HG03432 (cell line): Measurements from ENCODE around the gene MAST2.
"Not testable (repeated sequence)": the region's sequence is repeated elsewhere in the genome, so short reads cannot be mapped to it uniquely, and the experiment has no call there.

Experiments used
- ATAC-seq: cut with Tn5 transposase; IDR thresholded peaks from one replicate; pipeline ENCODE4 v1.9.1; 2021; ENCODE audit warnings: mild to moderate bottlenecking, moderate library complexity; ENCODE audit not compliant: unreplicated experiment

The MAST2 gene

DNA sequence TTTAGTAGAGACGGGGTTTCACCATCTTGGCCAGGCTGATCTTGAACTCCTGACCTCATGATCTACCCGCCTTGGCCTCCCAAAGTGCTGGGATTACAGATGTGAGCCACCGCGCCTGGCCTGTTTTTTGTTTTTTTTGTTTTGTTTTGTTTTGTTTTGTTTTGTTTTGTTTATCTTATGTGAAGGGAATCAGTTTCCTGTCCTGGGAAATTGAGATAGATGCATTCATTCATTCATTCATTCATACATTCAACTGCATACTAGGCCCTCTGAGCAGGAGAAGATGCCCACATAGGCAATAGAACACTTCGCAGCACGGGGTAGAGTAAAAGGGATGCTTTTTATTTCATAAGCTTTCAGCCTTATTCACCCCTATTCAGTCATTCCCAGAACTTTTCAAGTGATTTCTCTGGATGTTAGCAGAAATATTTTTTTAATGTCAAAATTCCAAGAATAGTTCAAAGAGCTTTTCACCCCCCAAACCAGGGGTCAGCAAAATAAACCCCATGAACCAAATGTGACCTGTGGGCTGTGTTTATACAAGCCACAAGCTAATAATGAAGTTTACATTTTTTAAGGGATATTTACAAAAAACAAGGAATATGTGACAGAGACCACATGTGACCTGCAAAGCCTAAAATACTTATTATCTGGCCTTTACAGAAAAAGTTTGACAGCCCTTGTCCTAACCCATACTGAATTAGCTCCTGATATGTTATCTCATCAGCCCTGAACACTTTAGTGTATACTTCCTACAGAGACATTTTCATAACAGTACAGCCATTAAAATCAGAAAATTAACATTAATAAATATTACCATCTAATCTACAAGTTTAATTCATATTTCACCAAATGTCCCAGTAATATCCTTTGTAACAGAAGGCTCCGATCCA is 127.1 kb downstream of the MAST2 start:
- ATAC-seq, result no peak

DNA sequence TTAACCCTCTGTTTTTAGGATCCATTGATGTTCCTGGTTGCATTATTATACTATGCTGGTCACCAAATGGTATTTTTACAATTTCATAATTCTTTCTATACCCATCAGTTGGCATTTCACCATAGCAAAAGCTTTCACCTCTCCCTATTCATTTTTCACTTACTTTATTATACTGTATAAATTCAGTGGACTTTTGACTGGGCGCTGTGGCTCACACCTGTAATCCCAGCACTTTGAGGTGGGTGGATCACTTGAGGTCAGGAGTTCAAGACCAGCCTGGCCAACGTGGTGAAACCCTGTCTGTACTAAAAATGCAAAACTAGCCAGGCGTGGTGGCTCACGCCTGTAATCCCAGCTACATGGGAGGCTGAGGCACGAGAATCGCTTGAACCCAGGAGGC is 128.8 kb downstream of the MAST2 start:
- ATAC-seq, result not testable (repeated sequence)

DNA sequence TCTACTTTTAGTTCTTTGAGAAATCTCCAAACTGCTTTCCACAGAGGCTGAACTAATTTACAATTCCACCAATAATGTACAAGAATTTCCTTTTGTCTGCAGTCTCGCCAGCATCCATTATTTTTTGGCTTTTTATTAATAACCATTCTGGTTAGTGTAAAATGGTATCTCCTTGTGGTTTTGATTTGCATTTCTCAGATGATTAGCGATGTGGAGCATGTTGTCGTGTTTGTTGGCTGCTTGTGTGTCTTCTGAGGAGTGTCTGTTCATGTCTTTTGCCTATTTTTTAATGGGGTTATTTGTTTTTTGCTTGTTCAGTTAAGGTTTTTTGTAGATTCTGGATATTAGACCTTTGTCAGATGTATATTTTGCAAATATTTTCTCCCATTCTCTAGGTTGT is 131.5 kb downstream of the MAST2 start:
- no peak for ATAC-seq

DNA sequence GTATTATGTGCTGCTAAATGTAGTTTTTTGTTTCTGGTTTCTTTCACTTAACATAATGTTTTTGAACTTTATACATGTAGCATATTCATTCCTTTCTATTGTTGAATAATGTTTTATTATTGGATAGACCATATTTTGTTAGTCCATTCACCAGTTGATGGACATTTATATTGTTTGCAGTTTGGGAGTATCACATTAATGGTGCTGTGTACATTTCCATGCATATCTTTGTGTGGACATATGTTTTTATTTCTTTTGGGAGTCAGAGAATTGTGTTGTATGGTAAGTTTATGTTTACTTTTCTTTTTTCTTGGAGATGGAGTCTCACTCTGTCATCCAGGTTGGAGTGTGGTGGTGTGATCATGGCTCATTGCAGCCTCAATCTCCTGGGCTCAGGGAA is 134.6 kb downstream of the MAST2 start:
- ATAC-seq, result no peak

DNA sequence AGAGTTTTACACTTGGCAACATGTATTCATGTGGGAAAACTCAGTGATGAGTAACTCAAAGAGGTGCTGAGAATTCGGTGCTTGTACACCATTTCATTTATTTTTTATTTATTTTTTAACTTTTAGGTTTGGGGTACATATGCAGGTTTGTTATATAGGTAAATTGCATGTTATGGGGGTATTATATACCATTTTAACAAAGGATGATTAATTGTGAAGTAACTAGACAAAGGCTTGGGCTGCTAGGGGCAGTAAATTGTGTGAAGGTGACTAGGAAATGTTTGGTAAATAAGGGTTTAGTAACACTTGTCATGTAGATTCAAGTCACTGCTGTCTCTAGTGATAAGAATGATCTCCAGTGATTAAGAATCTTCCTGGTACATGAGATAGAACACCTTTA is 139.0 kb downstream of the MAST2 start:
- ATAC-seq, result no peak

DNA sequence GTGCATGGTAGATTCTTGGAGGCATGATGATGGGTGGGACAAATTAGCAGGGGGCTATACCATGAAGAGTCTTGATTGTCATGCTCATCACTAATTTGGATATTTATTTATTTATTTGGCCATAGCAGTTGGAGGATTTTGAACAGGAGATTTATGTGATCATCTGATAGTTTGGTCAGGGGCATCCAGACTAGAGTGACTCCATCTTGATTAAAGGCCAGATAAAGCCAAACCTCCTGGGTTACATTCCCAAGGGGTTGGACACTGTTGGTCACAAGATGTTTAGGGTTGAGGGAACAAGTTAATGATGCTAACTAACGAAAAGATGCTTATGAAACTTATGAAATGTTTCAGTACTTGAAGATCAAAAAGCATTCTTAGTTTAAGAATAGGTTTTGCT is 139.8 kb downstream of the MAST2 start:
- no peak for ATAC-seq

DNA sequence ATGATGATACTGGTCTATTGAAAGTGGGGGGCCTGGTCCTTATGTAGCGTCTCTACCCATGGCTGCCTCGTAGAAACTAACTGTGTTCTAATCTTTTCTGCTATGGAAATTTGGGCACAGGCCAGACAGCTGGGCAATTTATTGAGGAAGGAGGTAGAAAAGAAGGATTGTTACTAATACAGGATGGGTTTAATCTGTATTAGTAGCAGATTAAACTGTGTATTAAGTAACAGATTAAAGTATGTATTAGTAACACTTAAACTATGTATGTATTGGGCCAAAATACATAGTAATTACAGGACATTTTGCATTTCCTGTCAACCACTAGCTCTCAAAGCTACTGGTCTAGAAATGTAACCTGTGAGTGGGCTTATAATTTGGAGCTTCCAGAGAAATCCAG is 142.0 kb downstream of the MAST2 start:
- ATAC-seq, result no peak

DNA sequence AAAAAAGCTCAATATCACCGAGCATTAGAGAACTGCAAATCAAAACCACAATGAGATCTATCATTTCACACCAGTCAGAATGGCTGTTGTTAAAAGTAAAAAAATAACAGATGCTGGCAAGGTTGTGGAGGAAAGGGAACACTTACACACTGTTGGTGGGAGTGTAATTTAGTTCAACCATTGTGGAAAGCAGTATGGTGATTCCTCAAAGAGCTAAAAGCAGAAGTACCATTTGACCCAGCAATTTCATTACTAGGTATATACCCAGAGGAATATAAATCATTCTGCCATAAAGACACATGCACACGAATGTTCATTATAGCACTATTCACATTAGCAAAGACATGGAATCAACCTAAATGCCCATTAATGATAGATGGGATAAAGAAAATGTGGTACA is 146.1 kb downstream of the MAST2 start:
- ATAC-seq, result not testable (repeated sequence)

DNA sequence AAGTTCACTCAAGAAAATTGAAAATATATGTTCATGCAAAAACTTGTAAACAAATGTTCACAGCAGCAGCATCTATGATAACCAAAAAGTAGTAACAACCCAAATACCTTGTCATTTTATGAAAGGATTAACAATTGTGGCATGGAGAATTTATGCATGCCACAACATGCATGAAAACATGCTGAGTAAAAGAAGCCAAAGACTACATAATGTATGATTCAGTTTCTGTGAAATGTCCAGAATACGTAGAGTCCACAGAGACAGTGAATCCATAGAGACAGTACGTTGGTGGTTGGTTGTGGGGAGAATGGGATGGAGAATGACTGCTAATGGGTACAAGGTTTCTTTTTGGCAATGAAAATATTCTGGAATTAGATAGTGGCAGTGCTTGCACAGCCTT is 148.7 kb downstream of the MAST2 start:
- ATAC-seq, result no peak

DNA sequence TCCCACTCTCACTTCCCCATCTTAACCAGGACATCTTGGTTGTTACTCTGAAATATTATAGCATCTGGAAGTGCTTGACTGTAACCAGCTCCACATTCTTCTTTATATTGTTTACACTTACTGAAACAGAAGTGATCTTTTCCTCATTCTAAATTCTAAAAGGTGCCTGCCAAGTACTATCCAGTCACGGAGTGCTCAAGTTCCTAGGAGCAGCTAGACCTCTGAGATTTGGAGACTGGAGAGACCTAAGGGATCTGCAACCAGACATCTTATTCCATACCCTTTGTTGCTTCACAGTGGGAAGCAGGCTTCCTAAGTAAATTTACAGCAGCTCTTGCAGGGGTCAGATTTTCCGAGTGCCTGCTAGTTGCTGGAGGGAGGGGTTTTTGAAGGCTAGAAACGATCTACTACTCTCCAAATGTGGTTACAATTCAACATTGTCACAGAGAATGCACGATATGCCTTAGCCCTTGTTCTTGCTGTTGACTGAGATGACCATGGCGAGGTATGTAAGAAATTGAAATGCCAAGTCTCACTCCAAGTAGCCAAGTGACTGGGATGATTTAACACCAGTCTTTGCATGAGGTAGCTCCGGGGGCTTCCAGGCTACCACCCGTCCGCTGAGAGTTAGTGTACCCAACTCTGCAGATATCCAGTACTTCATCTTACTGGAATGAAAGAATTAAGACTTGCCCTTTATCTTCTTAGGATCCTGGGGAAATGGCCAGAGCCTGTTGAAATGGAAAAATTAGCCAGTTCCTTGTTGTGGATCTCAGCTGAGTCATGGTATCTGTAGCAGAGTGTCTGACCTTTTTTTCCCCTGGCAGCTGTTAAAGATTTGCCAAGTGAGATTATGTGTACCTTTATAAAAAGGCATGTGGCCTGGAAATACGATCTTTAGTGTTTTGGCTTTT is 150.8 kb downstream of the MAST2 start:
- ATAC-seq, result no peak

DNA sequence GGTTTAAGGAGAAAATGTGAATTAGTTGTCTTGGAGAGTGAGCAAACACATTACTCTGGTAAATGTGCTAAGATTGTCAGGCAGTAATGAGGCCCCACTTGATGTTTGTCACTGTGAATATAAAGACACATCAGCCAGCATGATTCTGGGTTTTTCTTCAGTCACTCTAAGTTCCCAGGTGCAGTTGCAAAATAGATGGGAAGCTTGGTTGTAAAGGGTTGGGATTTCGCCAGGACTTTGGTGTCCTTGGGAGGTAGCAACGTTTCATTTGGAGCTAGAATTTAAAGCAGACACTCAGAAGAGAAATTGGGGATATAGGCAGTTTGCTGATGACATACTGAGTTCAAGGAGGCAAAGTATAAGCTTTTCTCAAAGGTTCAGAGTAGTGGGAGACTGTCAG is 154.3 kb downstream of the MAST2 start:
- no peak for ATAC-seq

DNA sequence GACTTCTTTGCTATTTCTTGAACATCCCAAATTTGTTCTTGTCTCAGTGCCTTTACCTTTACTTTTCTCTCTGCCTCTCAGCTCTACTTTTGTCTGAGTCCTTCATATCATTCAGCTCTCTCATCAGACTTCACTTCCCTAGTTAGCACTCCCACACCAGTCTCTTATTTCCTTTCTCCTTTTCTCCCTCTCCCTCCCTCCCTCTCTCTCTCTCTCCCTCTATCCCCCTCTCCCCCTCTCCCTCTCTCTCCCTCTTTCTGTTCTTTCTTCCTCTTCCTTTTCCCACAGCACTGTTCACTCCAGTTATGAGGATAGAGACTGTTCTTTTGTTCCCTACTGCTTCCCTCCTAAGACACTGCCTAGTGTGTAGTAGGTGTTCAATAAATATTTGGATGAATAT is 154.9 kb downstream of the MAST2 start:
- ATAC-seq, result no peak

DNA sequence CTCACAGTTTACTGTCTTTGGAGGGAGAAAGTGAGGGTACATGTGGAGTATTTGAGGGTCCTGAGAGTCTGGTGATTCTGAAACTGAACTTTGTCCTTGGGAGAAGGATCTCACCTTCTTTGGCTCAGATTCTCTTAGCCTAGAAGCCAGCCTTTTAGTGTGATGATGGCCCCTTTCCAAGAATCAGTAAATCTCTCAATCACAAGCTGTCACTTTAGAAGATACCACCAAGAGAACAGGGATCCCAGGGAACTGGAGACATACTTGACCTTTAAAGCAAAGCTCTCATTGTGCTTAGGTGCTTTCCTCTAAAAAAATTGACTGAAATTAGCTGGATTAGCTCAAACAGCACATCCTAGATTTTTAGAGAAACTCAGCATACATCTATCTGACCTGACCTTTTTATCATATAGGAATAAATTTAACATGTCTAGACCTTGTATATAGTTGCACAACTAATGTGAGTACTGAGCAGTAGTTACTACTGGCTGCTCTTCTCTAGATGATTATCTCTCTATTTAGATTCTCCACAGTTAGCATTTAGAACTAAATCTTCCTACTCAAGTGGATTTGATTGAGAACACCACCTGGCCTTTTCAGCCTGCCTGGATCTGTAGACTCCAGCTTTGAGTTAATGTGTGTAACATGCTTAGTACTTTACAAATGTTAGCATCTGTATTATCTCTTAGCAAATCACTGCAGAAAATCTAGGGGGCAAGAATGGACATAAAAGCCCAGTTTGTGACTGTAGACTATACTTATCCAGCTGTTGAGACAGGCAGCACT is 157.7 kb downstream of the MAST2 start:
- ATAC-seq, result no peak

DNA sequence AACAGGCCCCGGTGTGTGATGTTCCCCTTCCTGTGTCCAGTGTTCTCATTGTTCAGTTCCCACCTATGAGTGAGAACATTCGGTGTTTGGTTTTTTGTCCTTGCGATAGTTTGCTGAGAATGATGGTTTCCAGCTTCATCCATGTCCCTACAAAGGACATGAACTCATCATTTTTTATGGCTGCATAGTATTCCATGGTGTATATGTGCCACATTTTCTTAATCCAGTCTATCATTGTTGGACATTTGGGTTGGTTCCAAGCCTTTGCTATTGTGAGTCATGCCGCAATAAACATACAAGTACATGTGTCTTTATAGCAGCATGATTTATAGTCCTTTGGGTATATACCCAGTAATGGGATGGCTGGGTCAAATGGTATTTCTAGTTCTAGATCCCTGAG is 158.5 kb downstream of the MAST2 start:
- ATAC-seq, result not testable (repeated sequence)

DNA sequence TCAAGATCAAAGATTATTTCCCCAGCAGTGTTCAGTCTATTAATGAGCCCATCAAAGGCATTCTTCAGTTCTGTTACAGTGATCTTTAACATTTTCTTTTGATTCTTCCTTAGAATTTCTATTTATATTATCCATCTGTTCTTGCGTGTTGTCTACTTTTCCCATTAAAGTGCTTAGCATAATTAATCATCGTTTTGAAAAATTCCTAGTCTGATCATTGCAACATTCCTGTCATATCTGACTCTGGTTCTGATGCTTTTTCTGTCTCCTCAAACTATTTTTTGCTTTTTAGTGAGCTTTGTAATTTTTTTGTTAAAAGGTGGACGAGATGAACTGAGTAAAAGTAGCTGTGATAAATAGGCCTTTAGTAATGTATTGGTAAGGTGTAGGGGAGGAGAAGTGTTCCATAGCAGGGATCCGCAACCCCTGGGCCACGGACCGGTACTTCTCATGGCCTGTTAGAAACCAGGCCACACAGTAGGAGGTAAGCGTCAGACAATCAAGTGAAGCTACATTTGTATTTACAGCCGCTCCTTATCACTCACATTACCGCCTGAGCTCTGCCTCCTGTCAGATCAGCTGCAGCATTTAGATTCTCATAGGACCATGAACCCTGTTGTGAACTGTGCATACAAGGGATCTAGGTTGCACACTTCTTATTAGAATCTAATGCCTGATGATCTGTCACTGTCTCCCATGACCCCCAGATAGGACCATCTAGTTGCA is 165.7 kb downstream of the MAST2 start:
- ATAC-seq, result no peak

DNA sequence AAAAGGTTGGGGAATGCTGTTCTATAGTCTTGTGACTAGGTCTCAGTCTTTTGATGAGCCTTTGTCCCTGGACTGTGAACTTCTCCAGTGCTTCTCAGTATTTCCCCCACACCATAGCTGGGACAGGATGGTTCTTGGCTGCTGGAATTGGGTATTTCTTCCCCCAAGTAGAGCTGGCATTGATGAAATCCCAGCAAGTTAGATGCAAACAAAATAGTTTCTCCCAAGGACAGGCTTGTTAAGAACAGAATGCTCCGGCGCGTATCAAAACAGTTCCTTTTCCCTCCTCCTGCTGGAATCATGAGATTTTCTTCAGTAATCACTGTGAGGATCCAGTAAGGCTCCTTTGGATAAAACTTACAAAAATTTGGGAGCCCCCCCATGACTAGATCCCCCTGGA is 166.5 kb downstream of the MAST2 start:
- ATAC-seq, result no peak

DNA sequence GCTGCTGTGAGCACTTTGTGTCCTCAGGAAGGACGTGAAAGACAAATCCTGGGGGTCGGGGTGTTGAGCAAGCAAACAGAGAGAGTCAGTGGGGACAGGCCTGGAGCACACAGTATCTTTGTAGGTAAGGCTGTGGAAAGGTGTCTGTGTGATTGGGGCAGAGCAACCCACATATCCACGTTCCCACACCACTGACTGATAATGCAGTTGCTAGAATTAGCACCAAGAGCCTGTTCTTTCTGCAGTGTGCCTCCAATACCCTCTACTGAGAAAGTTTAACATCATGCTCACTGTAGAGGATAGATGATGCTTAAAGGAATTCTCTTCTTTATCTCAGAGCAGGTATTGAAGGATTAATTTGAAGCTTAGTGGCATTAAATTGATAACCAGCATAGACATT is 167.9 kb downstream of the MAST2 start:
- ATAC-seq, result no peak

DNA sequence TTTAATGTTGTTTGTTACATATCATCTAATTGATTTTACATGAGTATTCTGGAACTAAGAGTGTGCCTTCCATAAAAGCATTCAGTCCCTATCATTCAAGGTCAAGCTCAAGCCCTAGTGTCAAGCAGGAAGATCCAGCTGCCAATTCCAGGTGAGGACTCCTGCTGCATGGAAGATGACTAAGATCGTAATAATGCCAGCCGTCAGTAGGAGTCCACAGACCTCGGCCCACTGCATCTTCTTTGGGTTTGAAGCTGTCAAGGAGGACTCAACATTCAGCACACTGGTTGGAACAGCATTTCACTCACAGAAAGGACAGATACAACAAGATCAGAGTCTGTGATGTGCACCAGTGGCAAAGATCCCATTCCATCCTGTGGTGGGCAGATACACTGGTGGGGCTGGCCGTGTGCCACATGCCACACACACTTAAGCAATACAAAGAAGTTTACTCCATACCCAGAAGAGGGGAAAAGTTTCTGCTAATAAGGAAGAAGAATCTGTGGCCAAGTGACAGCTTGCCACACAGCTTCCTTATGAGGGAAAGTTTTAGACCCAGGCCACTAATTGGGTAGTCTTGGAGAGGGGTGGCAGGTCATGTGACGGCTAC is 168.6 kb downstream of the MAST2 start:
- ATAC-seq, result no peak

DNA sequence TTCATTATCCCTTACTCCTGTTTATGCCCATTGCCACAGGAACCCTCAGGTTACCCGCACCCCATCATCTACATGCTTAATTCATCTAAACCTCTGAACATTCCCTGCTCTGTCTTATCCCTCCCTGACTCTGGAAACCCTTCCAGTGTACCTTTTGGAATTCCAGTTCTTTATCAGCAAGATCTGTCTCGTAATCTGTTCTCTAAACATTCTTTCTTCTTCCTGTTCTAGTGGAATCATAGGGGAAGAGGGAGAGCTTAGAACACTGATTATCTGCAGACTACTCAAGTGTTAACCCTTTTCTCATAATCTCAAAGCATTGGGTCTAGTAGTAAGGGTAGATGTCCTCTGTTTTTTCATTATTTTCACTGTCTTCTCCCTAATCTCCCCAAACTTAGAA is 169.2 kb downstream of the MAST2 start:
- ATAC-seq, result no peak

DNA sequence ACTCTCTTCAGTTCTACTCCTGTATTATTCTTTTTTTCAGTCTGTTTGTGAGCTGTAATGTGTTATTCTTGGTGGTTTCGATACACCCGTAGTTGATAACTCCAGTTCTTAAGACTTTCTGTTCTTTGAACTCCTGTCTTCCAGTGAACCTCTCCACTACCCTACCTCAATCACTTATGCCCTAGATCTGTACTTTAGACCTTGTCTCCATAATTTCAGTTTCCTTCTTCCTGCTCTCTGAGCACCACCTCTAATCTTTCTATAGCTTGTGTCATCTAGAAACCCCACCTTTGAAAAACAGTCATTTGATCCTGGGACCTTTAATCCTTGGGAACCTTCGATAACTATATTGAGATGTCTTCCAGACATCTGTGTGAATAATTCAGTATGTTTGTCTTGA is 169.7 kb downstream of the MAST2 start:
- ATAC-seq, result no peak
